COR-L47 (cell line): ENCODE data around the gene C1QTNF1.
A peak's percentile ranks its signal among the peaks of the same experiment; 100 is the strongest.

Experiments used
- DNase-seq: peaks from one replicate; lab custom pipeline; 2025; lab: John Stamatoyannopoulos, UW

Gene C1QTNF1

DNA sequence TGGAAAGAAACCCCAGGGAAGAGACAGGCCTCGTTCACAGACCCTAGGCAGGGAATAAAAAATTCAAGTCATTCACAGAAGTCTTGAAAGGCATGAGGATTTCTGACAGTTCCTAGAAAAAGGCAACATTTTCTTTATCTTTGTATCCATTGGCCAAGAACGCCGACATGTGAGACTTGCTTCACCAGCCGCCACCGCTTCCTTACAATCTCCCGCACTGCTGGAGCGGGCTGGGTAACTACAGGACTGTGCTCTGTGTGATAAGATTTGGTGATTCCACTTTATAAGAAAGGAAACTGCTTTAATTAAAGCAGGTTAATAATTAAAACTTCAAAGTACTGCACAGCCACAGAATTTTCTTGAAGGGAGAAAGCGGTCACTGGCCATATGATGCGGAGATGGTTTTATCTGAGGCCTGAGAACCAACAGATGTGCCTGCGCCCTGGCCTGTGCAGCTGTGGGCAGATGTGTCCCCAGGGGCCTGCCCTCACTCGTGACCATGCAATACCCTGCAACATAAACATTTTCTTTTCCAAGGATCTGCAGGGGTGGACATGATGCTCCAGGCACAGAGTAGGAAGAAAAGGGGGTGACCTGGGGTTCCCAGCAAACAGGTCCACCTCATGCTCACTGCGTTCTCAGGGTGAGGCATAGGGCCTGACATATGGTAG is 31.3 kb upstream of the C1QTNF1 start:
- no peak for DNase-seq

DNA sequence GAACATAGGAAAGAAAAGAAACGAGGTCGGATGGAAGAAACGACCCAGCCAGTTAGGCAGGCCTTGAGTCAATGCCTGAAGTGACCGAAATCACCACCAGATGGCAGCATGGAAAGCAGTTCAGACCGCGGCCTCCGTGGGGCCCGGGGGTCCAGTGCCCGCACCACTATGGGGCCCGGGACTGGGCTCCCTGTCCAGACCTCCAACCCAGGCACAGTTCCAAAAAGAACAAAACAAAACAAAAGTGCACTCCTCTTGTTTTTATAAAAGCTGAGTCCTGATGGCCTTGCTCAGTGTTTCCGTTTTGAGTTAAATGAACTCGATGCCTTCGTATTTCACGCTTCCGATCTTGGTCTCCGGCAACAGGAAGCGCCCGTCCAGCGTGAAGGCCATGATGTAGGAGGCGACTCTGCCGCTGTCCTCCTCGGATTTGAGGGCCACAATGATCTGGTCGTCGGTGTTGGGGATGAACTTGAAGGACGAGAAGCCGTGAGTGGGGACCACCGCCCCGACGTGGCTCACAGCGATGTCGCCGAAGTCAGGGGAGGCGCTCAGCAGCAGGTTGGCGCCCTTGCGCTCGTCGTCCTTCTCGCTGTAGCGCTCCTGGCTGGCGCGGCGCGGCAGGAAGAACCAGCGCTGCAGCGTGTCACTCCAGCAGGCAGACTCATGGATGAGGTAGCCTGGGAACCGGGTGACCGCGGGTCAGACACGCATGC is 30.6 kb upstream of the C1QTNF1 start:
- peak; percentile 36 for DNase-seq

DNA sequence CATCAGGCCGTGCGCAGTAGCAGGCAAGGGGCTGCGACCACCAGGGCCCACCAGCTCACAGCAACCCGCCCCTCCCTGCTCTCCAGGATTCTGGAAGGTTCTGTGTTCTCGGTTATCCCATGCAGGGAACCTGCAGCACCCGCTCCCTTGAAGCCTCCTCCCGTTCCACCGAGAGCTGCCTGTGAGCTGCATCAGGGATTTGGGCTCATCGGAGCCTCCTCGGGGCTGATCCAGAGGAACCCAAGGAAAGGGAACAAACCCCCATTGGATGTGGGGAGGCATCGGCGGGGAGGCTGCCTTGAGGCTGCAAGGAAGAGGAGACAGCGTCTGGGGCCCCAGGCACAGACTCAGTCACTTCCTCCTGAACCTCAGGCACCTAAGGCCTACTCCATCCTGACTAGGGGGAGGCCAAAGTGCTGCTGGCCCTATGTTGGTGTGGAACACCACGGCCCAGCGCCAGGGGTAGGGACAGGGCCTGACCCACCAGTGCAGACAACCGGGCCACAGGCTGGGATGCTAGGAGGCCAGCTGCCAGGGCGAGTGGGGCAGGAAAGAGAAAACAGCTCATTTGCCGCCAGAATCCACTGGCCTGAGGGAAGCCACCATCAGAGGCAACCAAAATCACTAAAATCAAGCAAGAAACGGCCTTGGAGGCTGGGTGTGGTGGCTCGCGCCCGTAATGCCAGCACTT is 29.8 kb upstream of the C1QTNF1 start:
- no peak for DNase-seq

GRCh38 chr17:78995022-78995760 is 28.8 kb upstream of the C1QTNF1 start:
- no peak for DNase-seq

GRCh38 chr17:78995761-78996451 is 28.1 kb upstream of the C1QTNF1 start:
- DNase-seq = no peak

DNA sequence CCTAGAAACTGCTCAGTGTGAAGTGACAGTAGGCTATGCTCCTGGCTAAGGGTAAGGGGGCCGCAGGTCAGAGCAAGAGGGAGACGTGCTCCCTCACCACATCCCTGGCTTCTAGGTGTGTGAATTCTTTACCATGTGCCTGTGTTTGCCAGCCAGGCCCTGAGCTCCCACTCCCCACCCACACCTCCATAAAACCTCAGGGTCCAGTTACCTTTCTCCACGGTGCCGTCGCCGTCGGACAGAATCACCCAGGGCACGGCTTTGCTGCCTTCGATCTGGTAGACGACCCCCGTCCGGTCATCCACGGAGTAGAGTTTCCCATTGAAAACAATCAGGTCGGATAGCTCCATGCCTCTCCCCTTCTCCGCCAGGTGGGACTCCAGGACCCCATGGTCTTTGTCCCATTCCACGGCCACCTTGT is 27.2 kb upstream of the C1QTNF1 start:
- DNase-seq = no peak

DNA sequence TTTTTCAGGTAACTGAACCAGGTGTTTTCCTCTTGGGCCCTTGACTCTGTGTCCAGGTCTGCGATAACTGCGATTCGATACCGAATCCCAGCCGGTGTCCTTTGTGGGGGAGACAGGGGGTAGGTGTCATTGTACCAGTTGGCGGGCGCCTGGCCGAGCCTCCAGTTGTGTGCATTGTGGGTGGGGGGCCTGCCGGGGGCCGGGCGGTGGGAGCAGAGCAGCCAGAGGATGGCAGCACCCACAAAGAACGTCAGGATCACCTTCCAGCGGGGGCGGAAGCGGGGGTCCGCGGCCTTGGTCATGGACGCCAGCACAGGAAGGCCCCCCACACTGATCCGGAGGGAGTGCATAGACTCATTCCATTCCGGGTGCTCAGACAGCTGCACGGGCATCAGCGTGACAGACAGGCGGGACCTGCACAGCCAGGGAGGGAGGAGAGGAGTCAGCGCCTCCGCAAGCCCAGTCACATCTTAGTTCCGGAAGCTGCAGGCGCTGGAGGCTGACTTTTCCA is 26.7 kb upstream of the C1QTNF1 start:
- DNase-seq = no peak

DNA sequence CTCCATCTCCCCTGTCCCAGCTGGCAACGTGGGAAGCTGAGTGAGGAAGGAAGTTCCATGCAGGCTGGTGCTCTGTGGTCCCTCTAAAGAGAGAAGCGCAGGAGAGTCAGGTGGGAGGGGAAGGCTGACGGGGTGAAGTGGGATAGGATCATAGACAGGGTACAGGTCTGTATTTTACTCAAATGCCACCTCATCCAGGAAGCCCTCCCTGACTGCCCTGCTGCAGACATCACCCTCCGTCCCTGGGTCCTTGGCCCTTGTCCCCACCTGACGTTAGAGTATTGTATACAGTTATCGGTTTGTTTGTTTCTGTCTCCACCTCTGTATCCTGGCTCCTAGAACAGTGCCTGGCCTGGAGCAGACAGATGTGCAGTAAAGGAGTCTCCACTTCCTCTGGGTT is 26.1 kb upstream of the C1QTNF1 start:
- DNase-seq = no peak

GRCh38 chr17:78998311-78999055 is 25.5 kb upstream of the C1QTNF1 start:
- DNase-seq = peak; percentile 26

DNA sequence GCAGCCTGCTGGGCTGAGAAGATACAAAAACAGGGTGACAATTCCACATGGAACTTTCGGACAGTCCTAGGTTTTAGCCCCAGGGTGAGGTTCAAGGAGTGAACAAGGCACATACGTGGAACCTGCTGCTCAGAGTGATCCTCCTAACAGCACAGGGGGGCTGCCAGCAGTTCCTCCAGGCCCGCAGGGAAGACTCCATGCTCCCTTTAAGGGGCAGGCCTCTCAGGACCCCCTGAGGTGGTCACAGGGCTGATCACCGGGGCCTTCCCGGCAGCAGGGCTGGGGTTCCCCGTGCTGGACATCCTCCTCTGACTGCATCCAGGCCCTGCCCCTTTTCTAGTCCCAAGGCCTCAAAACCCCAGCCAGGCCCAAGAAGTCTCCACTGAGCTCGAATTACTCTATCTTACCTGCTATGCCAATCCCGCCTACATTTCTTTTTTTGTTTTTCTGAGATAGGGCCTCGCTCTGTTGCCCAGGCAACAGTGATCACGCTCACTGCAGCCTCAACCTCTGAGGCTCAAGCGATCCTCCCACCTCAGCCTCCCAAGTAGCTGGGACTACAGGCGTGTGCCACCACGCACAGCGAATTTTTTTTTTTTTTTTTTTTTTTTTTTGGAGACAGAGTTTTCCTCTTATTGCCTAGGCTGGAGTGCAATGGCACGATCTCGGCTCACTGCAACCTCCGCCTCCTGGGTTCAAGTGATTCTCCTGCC is 24.8 kb upstream of the C1QTNF1 start:
- DNase-seq = no peak

DNA sequence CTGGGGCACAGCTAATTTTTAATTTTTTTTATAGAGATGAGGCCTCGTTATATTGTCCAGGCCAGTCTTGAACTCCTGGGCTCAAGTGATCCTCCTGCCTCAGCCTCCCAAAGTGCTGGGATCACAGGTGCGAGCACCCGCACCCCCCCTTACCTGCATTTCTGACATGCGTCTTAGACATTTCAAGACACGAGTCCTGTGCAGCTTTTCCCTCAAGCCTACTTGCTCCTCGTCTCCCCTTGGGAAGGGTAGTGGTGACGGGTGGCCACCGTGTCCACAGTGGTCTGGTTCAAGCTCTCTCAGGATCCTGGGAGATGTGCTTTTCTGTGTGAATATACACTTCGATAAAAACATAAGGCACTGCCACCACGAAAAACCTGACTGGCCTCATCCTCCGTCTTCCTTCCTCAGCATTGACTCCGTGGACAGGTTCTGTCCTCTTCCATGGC is 24.0 kb upstream of the C1QTNF1 start:
- DNase-seq = no peak

DNA sequence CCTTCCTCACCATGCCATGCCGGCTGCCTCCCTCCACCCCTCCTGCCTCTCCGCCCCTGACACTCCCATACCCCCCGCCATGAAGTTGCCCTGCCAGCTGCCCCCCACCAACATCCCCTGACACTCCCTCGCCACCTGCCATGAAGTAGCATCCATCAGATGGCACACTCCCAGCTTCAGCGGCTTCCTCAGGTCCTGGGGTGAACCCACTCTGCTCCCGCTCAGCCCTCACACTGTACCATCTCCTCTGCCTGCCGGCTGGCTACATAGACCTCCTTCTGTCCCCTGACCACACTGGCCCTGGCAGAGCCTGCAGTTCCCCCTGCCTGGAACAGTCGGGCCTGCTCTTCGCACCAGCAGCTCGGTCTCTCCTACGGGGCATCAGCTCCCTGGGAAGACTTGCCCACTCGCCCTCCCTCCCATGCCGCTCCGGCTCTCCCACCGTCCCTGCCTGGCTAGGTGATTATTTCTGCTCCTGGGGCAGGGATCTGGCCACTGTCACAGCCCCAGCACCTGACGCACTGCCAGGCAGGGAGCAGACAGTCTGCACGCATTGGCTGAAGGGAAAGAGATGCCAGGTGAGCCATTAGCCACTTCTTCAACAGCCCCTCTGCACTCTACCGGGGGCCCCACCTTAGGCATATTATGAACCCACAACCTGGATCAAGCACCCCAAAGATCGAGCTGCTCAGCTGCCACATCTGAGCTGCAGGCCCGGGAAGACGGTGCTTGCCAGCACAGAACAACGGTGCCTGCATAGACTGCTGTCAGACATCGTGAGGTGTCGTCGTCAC is 23.4 kb upstream of the C1QTNF1 start:
- DNase-seq = peak; percentile 46

DNA sequence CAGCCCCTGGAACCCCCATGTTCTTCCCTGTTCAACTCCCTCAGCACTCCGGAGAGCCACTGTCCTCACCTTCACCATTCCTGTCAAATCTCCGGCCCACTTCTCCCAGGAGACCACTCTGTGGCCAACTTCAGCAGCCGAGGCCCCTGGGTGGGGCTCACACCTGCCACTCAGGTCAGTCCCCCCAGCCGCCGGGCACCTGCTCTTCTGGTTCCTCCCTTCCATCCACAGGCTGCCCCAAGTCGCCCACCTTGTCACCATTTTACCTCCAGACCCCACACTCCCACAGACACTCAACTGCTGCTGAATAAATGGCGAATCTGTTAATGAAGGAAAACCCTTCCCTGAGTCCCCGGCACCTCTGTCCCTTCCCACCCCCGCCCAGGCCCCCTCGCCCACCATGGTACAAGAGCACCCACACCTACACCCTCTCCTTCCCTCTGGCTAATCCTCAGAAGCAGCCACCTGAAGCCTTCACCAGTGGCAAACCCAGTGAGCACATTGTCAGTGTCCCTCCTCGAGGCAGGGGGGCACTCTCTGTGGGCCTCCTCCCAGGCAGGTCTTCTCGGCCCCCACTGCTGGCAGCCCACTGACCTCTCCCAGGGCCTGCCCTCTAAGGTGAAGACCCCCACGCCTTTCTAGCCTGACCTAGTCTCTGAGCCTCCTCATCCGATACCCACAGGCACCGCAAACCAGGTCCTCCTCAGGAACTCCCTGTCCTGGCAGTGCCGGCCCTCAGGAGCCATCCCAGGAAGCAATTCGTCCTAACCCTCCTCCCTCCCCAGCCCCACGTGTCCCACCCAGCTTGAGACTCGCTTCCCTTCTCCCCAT is 22.6 kb upstream of the C1QTNF1 start:
- no peak for DNase-seq

DNA sequence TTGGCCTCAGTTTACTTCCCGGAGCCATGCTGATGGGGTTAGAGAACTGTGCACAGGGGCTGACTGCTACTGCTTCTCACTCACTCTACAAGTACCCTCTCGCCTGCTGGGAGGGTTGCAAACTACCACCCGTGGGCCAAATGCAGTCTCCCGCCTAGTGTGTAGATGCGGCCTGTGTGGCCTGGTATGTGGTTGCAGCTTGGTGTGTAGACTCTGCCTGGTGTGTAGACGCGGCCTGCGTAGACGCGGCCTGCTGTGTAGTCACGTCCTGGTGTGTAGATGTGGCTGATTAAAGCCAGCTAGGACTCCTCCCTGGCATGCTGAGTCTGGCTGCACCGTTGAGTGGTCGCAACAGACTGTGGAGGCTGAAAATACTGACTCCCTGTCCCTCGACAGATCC is 21.7 kb upstream of the C1QTNF1 start:
- no peak for DNase-seq

- DNase-seq = no peak
Measured at GRCh38 chr17:79002796-79003593, 21.0 kb upstream of the C1QTNF1 start.

DNA sequence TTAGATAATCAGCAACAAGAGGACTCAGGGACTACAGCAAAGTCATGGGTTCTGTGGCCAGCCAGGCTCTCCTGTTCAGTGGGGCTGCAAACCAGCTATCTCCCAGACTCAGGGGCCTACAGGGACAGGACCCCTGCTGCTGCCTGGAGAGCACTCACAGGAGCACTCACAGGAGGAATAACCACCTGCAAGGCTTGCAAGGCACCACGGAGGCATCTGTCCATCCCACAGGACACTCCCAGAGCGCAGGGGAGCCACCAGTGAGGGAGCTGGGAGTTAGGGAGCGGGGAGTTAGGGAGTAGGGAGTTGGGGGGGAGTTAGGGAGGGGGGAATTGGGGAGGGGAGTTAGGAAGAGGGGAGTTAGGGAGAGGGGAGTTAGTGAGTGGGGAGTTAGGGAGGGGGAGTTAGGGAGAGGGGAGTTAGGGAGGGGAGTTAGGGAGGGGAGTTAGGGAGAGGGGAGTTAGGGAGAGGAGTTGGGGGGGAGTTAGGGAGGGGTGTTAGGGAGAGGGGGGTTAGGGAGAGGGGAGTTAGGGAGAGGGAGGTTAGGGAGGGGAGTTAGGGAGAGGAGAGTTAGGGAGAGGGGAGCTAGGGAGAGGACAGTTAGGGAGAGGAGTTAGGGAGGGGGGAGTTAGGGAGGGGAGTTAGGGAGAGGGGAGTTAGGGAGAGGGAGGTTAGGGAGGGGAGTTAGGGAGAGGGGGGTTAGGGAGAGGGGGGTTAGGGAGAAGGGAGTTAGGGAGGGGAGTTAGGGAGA is 20.1 kb upstream of the C1QTNF1 start:
- DNase-seq = no peak
